ENCODE measurements around the gene CUX1.

CUX1 gene

DNA sequence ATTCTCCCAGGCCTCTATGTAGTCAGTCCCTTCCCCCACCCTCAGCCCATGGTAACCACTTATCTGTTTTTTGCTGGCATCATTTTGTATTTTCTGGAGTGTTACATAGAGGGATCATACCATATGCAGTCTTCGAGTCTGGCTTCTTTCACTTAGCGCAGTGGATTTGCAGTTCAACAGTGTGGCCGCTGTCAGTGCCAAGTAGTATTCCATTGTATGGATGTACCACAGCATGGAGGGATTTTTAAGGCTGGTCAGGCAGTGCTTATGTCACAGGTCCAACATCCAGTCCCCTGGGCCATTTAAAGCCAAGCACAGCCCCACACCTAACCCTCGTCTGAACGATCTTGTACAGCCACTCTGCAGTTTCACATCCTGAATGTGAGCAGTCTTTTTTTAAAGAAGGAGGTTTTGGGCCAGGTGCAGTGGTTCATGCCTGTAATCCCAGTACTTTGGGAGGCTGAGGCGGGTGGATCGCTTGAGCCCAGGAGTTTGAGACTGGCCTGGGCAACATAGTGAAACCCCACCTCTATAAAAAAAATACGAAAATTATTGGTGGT is 121.8 kb downstream of the CUX1 start:
- no peaks in the 10 kb centered on the region for H3K36me3 ChIP-seq (replicated peaks; ENCODE audit: insufficient read depth, low read length)
- H3K27me3 ChIP-seq (replicated peaks; ENCODE audit: insufficient read depth, low read length): no peaks in the 10 kb centered on the region
- no peaks in the 10 kb centered on the region for H3K9me3 ChIP-seq (replicated peaks; ENCODE audit: insufficient read depth, low read length)
- H4K20me1 ChIP-seq (ENCODE audit: insufficient read depth, low read length): peaks cover 4% of the 10 kb centered on the region; the same call in 1 of the 2 replicates
- H3K9ac ChIP-seq (ENCODE audit: low read length): no peak overlapping the region
- peak overlapping the region; percentile 43; the same call in 1 of the 2 replicates for H3K4me2 ChIP-seq (ENCODE audit: low read depth, low read length)
- no peak for TF ChIP-seq EZH2phosphoT487 (IDR thresholded peaks at IDR 0.05; ENCODE audit: low read length)
- TF ChIP-seq EZH2 (optimal IDR thresholded peaks at IDR 0.05; ENCODE audit: low read depth, low read length): no peak
- TF ChIP-seq, protein P1, sequence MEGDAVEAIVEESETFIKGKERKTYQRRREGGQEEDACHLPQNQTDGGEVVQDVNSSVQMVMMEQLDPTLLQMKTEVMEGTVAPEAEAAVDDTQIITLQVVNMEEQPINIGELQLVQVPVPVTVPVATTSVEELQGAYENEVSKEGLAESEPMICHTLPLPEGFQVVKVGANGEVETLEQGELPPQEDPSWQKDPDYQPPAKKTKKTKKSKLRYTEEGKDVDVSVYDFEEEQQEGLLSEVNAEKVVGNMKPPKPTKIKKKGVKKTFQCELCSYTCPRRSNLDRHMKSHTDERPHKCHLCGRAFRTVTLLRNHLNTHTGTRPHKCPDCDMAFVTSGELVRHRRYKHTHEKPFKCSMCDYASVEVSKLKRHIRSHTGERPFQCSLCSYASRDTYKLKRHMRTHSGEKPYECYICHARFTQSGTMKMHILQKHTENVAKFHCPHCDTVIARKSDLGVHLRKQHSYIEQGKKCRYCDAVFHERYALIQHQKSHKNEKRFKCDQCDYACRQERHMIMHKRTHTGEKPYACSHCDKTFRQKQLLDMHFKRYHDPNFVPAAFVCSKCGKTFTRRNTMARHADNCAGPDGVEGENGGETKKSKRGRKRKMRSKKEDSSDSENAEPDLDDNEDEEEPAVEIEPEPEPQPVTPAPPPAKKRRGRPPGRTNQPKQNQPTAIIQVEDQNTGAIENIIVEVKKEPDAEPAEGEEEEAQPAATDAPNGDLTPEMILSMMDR (IDR thresholded peaks at IDR 0.05; ENCODE audit: low read length): no peak
- H3K9me2 ChIP-seq (replicated peaks; ENCODE audit: insufficient read depth, low read length): no peaks in the 10 kb centered on the region
- H3K4me3 ChIP-seq (ENCODE audit: low read length): peak overlapping the region; percentile 25; the same call in 1 of the 2 replicates
- DNase-seq: peak; percentile 83
- peak overlapping the region; percentile 54; the same call in 1 of the 2 replicates for H3K27ac ChIP-seq (ENCODE audit: low read length)
- H3K4me1 ChIP-seq (ENCODE audit: low read length): peaks cover 44% of the 10 kb centered on the region
- peaks cover 16% of the 10 kb centered on the region for H3F3A ChIP-seq (ENCODE audit: insufficient read depth, low read length)
- H2AFZ ChIP-seq (ENCODE audit: low read length): no peak overlapping the region
- peaks cover 69% of the 10 kb centered on the region for H3K79me2 ChIP-seq (ENCODE audit: low read length)

DNA sequence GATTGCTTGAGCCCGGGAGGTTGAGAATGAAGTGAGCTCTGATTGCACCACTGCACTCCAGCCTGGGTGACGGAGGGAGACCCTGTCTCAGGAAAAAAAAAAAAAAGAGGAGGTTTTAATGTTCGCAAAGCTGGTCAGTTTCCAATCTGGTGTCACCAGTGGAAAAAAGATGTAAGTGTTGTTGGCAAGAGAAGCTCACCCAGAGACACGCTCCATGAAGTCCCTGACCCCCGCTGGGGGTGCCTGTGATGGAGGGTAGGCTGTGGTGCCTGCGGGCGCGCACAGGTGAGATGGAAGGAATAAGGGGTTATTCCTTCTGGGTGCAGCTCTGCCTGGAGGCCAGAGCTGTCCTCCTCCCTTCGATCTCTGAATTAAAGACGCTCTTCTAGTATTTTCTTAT is 122.7 kb downstream of the CUX1 start:
- H3K36me3 ChIP-seq (replicated peaks; ENCODE audit: insufficient read depth, low read length): no peaks in the 10 kb centered on the region
- H3K4me1 ChIP-seq (ENCODE audit: low read length): peaks cover 44% of the 10 kb centered on the region
- H3K9ac ChIP-seq (ENCODE audit: low read length): no peak overlapping the region
- no peak overlapping the region for H3K4me2 ChIP-seq (ENCODE audit: low read depth, low read length)
- TF ChIP-seq EZH2phosphoT487 (IDR thresholded peaks at IDR 0.05; ENCODE audit: low read length): no peak
- no peak for TF ChIP-seq EZH2 (optimal IDR thresholded peaks at IDR 0.05; ENCODE audit: low read depth, low read length)
- TF ChIP-seq, protein P1 (IDR thresholded peaks at IDR 0.05; ENCODE audit: low read length): no peak
- H4K20me1 ChIP-seq (ENCODE audit: insufficient read depth, low read length): peaks cover 4% of the 10 kb centered on the region; the same call in 1 of the 2 replicates
- no peak overlapping the region for H3K27ac ChIP-seq (ENCODE audit: low read length)
- H2AFZ ChIP-seq (ENCODE audit: low read length): no peak overlapping the region
- H3K79me2 ChIP-seq (ENCODE audit: low read length): peaks cover 72% of the 10 kb centered on the region
- peaks cover 16% of the 10 kb centered on the region for H3F3A ChIP-seq (ENCODE audit: insufficient read depth, low read length)
- H3K9me2 ChIP-seq (replicated peaks; ENCODE audit: insufficient read depth, low read length): no peaks in the 10 kb centered on the region
- H3K27me3 ChIP-seq (replicated peaks; ENCODE audit: insufficient read depth, low read length): no peaks in the 10 kb centered on the region
- DNase-seq: no peak
- no peak overlapping the region for H3K4me3 ChIP-seq (ENCODE audit: low read length)
- no peaks in the 10 kb centered on the region for H3K9me3 ChIP-seq (replicated peaks; ENCODE audit: insufficient read depth, low read length)

DNA sequence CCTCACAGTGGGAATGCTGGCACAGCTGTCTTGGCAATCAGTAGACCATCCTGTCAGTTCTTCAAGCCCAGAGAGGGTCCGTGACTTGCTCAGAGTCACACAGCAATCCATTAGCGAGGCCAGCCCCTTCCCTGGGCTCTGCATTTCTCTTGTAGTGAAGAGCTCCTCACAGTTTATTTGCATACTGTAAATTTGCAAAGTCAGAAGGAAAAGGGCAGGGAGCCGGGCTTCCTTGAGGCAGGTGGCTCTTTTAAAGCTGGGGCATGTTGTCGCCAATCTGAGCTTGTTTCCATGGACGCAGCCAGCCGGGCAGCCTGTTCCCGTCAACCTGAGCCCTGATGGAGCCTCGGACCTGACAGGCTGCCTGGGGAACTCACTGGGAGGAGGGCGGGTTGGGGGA is 123.4 kb downstream of the CUX1 start:
- Histone ChIP-seq H4K20me1 (ENCODE audit: insufficient read depth, low read length) (peaks cover 6% of the 10 kb centered on the region; the same call in 1 of the 2 replicates), H3K36me3 (replicated peaks; ENCODE audit: insufficient read depth, low read length) (no peaks in the 10 kb centered on the region), H3K4me3 (ENCODE audit: low read length) (no peak overlapping the region), H3K79me2 (ENCODE audit: low read length) (peaks cover 72% of the 10 kb centered on the region), H2AFZ (ENCODE audit: low read length) (no peak overlapping the region), H3K4me2 (ENCODE audit: low read depth, low read length) (peak overlapping the region; percentile 48; the same call in 1 of the 2 replicates), H3K27me3 (replicated peaks; ENCODE audit: insufficient read depth, low read length) (no peaks in the 10 kb centered on the region), H3F3A (ENCODE audit: insufficient read depth, low read length) (peaks cover 16% of the 10 kb centered on the region), H3K27ac (ENCODE audit: low read length) (no peak overlapping the region), H3K9ac (ENCODE audit: low read length) (no peak overlapping the region), H3K9me2 (replicated peaks; ENCODE audit: insufficient read depth, low read length) (no peaks in the 10 kb centered on the region), H3K4me1 (ENCODE audit: low read length) (peaks cover 40% of the 10 kb centered on the region), H3K9me3 (replicated peaks; ENCODE audit: insufficient read depth, low read length) (no peaks in the 10 kb centered on the region)
- DNase-seq: no peak
- TF ChIP-seq EZH2 (optimal IDR thresholded peaks at IDR 0.05; ENCODE audit: low read depth, low read length): no peak
- TF ChIP-seq, protein P1 (IDR thresholded peaks at IDR 0.05; ENCODE audit: low read length): no peak
- no peak for TF ChIP-seq EZH2phosphoT487 (IDR thresholded peaks at IDR 0.05; ENCODE audit: low read length)

Measured in MM.1S (cell line).